ENCODE data around the gene ATCAY.
A peak's percentile ranks its signal among the peaks of the same experiment; 100 is the strongest.

The ATCAY gene

GRCh38 chr19:3970313-3970807 lies 89.9 kb downstream of the ATCAY start:
- TF ChIP-seq CREB1 (IDR thresholded peaks at IDR 0.05; ENCODE audit: low read depth): no peak
- TF ChIP-seq, protein P1, sequence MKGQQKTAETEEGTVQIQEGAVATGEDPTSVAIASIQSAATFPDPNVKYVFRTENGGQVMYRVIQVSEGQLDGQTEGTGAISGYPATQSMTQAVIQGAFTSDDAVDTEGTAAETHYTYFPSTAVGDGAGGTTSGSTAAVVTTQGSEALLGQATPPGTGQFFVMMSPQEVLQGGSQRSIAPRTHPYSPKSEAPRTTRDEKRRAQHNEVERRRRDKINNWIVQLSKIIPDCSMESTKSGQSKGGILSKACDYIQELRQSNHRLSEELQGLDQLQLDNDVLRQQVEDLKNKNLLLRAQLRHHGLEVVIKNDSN (IDR thresholded peaks at IDR 0.05): no peak
- no peak for TF ChIP-seq CEBPB (IDR thresholded peaks at IDR 0.05)
- TF ChIP-seq, protein P2, sequence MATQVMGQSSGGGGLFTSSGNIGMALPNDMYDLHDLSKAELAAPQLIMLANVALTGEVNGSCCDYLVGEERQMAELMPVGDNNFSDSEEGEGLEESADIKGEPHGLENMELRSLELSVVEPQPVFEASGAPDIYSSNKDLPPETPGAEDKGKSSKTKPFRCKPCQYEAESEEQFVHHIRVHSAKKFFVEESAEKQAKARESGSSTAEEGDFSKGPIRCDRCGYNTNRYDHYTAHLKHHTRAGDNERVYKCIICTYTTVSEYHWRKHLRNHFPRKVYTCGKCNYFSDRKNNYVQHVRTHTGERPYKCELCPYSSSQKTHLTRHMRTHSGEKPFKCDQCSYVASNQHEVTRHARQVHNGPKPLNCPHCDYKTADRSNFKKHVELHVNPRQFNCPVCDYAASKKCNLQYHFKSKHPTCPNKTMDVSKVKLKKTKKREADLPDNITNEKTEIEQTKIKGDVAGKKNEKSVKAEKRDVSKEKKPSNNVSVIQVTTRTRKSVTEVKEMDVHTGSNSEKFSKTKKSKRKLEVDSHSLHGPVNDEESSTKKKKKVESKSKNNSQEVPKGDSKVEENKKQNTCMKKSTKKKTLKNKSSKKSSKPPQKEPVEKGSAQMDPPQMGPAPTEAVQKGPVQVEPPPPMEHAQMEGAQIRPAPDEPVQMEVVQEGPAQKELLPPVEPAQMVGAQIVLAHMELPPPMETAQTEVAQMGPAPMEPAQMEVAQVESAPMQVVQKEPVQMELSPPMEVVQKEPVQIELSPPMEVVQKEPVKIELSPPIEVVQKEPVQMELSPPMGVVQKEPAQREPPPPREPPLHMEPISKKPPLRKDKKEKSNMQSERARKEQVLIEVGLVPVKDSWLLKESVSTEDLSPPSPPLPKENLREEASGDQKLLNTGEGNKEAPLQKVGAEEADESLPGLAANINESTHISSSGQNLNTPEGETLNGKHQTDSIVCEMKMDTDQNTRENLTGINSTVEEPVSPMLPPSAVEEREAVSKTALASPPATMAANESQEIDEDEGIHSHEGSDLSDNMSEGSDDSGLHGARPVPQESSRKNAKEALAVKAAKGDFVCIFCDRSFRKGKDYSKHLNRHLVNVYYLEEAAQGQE (IDR thresholded peaks at IDR 0.05; ENCODE audit: low read depth): no peak
- no peak for TF ChIP-seq ZBTB7A (IDR thresholded peaks at IDR 0.05; ENCODE audit: low read depth)
- TF ChIP-seq TEAD4 (IDR thresholded peaks at IDR 0.05): no peak
- no peak for TF ChIP-seq EP300 (IDR thresholded peaks at IDR 0.05; ENCODE audit: borderline replicate concordance)
- no peak for TF ChIP-seq FOXM1 (IDR thresholded peaks at IDR 0.05; ENCODE audit: borderline replicate concordance, low read depth)
- TF ChIP-seq MAX (IDR thresholded peaks at IDR 0.05): no peak
- no peak for TF ChIP-seq YY1 (IDR thresholded peaks at IDR 0.05; ENCODE audit: low read depth)
- TF ChIP-seq TAF1 (IDR thresholded peaks at IDR 0.05; ENCODE audit: low read depth): no peak
- TF ChIP-seq NFIC (IDR thresholded peaks at IDR 0.05): no peak
- no peak for TF ChIP-seq EGR1 (IDR thresholded peaks at IDR 0.05)
- no peak for TF ChIP-seq RAD21 (IDR thresholded peaks at IDR 0.05; ENCODE audit: low read depth)

DNA sequence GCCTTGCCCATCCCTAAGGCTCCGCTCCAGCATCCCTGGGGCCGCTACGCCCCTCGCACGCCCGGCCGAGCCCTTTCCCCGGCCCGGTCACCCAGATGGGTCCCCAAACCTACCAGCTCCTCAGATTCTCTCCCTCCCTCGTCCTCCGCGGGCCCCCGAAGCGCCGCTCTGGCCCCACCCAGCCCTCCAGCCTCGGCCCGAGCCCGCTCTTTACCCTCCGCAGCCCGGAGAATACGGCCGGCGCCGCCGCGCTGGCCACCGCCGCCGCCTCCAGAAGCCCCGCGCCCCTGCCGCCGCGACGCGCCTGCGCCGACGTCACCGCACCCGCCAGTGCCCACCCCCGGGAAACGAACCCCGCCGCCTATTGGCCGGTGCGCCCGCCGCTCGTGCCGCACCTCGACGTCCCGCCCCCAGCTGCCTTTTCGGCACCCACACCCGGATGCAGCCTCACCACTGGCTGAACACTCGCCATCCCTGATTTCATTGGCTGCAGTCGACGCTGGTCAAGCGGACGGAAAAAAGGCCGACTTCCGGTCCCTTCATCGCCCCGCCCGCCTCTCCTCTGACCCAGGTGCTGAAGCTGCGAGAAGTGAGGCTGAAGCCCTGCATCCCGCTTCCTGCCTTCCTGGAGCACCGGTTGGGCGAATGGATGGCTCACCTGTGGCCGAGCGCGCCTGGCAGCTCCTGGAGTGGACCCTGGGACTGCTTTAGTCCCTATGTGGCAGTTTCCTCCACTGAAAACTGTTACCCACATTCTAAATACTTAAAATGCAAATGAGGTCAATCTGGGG lies 90.5 kb downstream of the ATCAY start, which contains the start of gene DAPK3:
DAPK3 (minus strand) TSS at position 292 of the 791 bp plus-strand sequence. CDS start 1,364 bp downstream, outside the sequence.
- TF ChIP-seq TAF1 (IDR thresholded peaks at IDR 0.05; ENCODE audit: low read depth): 0 out of 2 replicates have a peak, but pooled peaks have one; percentile 39
- no peak for TF ChIP-seq NFIC (IDR thresholded peaks at IDR 0.05)
- TF ChIP-seq YY1 (IDR thresholded peaks at IDR 0.05; ENCODE audit: low read depth): peak; percentile 60; the same call in 1 of the 2 replicates
- TF ChIP-seq MAX (IDR thresholded peaks at IDR 0.05): peak; percentile 51
- TF ChIP-seq CREB1 (IDR thresholded peaks at IDR 0.05; ENCODE audit: low read depth): peak; percentile 61; the same call in 1 of the 2 replicates
- TF ChIP-seq CEBPB (IDR thresholded peaks at IDR 0.05): no peak
- peak; percentile 72; the same call in 1 of the 2 replicates for TF ChIP-seq ZBTB7A (IDR thresholded peaks at IDR 0.05; ENCODE audit: low read depth)
- no peak; the same call in 1 of the 2 replicates for TF ChIP-seq EP300 (IDR thresholded peaks at IDR 0.05; ENCODE audit: borderline replicate concordance)
- TF ChIP-seq TCF12 (IDR thresholded peaks at IDR 0.05; ENCODE audit: low read depth): peak; percentile 35; the same call in 1 of the 2 replicates
- TF ChIP-seq FOXM1 (IDR thresholded peaks at IDR 0.05; ENCODE audit: borderline replicate concordance, low read depth): no peak
- TF ChIP-seq, protein P2 (IDR thresholded peaks at IDR 0.05; ENCODE audit: low read depth): peak; percentile 82
- TF ChIP-seq RAD21 (IDR thresholded peaks at IDR 0.05; ENCODE audit: low read depth): no peak
- TF ChIP-seq EGR1 (IDR thresholded peaks at IDR 0.05): 0 out of 2 replicates have a peak, but pooled peaks have one; percentile 21
- TF ChIP-seq TEAD4 (IDR thresholded peaks at IDR 0.05): no peak
- TF ChIP-seq, protein P1 (IDR thresholded peaks at IDR 0.05): 0 out of 2 replicates have a peak, but pooled peaks have one; percentile 1

- TF ChIP-seq ZBTB7A (IDR thresholded peaks at IDR 0.05; ENCODE audit: low read depth): no peak
- TF ChIP-seq, protein P1 (IDR thresholded peaks at IDR 0.05): no peak
Observed at GRCh38 chr19:3975144-3975543, 94.7 kb downstream of the ATCAY start.

- TF ChIP-seq YY1 (IDR thresholded peaks at IDR 0.05; ENCODE audit: low read depth) (no peak), NFIC (IDR thresholded peaks at IDR 0.05) (no peak), EP300 (IDR thresholded peaks at IDR 0.05; ENCODE audit: borderline replicate concordance) (no peak), EGR1 (IDR thresholded peaks at IDR 0.05) (no peak), RAD21 (IDR thresholded peaks at IDR 0.05; ENCODE audit: low read depth) (no peak), FOXM1 (IDR thresholded peaks at IDR 0.05; ENCODE audit: borderline replicate concordance, low read depth) (no peak), MAX (IDR thresholded peaks at IDR 0.05) (no peak), ZBTB7A (IDR thresholded peaks at IDR 0.05; ENCODE audit: low read depth) (no peak)
Observed at GRCh38 chr19:3975637-3976087, 95.2 kb downstream of the ATCAY start.
